SU-DHL-6 (cell line): Measurements from ENCODE around the gene TRIP6.

Experiments used
- H2AFZ ChIP-seq: fragments of 200-600 bp; sonication (generic); 2 replicates; pipeline ENCODE4 v1.6.1; 2014; ENCODE audit warnings: low read depth, mild to moderate bottlenecking, moderate library complexity, mixed read lengths, antibody characterized with exemption, low read length; ENCODE audit not compliant: severe bottlenecking
- H3F3A ChIP-seq: fragments of 200-600 bp; shearing (Covaris generic); 2 replicates; pipeline ENCODE4 v1.6.0; 2016; ENCODE audit warnings: antibody characterized with exemption, mild to moderate bottlenecking; ENCODE audit not compliant: insufficient read depth
- H3K27ac ChIP-seq: fragments of 200-600 bp; sonication (generic); 2 replicates; pipeline ENCODE4 v1.5.1; 2016; ENCODE audit warnings: low read depth, mild to moderate bottlenecking, low read length, moderate library complexity, mixed read lengths
- H3K27me3 ChIP-seq: fragments of 200-600 bp; sonication (generic), shearing (Covaris generic); 2 replicates; pipeline ENCODE4 v1.6.0; 2014; ENCODE audit warnings: mild to moderate bottlenecking, low read length
- H3K36me3 ChIP-seq: fragments of 200-600 bp; sonication (generic); 2 replicates; pipeline ENCODE4 v1.6.1; 2014; ENCODE audit warnings: mild to moderate bottlenecking, low read length, mixed read lengths
- H3K4me2 ChIP-seq: fragments of 300-600, 200-600 bp; shearing (Covaris generic), sonication (generic); 2 replicates; pipeline ENCODE4 v1.6.0; 2014; ENCODE audit warnings: low read length, low read depth, mild to moderate bottlenecking; ENCODE audit not compliant: poor library complexity, severe bottlenecking
- H3K4me3 ChIP-seq: fragments of 200-600 bp; sonication (generic); 2 replicates; pipeline ENCODE4 v1.5.1; 2014; ENCODE audit warnings: antibody characterized with exemption, low read length, mild to moderate bottlenecking, mixed read lengths; ENCODE audit not compliant: insufficient read depth, poor library complexity, severe bottlenecking
- H3K79me2 ChIP-seq: fragments of 200-600 bp; sonication (generic); 2 replicates; pipeline ENCODE4 v1.6.1; 2014; ENCODE audit warnings: mild to moderate bottlenecking, low read length, moderate library complexity; ENCODE audit not compliant: insufficient read depth
- H3K9ac ChIP-seq: fragments of 200-600 bp; sonication (generic); 2 replicates; pipeline ENCODE4 v1.7.0; 2014; ENCODE audit warnings: mild to moderate bottlenecking, low read length
- H3K9me2 ChIP-seq: fragments of 200-600 bp; sonication (generic); replicated peaks from 2 replicates; pipeline ENCODE4 v1.6.1; 2014; ENCODE audit warnings: low read length; ENCODE audit not compliant: insufficient read depth
- H3K9me3 ChIP-seq: fragments of 200-600 bp; sonication (generic); 2 replicates; pipeline ENCODE4 v1.6.1; 2014; ENCODE audit warnings: low read length, mixed read lengths; ENCODE audit not compliant: insufficient read depth
- H4K20me1 ChIP-seq: fragments of 200-600 bp; sonication (generic); 2 replicates; pipeline ENCODE4 v1.6.1; 2014; ENCODE audit warnings: low read depth, mild to moderate bottlenecking, antibody characterized with exemption, low read length, moderate library complexity, mixed read lengths
- EZH2phosphoT487 ChIP-seq: fragments of 200-600 bp; sonication (generic), shearing (Covaris generic); conservative IDR thresholded peaks from 2 replicates; pipeline ENCODE4 v1.6.1; 2018; ENCODE audit warnings: mild to moderate bottlenecking, antibody characterized with exemption, low read length, moderate library complexity, mixed read lengths
- TF ChIP-seq, protein P1 (sequence below): fragments of 200-600 bp; sonication (generic); IDR thresholded peaks from one replicate; pipeline ENCODE4 v1.5.1; 2017; ENCODE audit warnings: antibody characterized with exemption, mild to moderate bottlenecking, low read length, moderate library complexity; ENCODE audit not compliant: insufficient read depth, poor library complexity, severe bottlenecking

TRIP6 gene

DNA sequence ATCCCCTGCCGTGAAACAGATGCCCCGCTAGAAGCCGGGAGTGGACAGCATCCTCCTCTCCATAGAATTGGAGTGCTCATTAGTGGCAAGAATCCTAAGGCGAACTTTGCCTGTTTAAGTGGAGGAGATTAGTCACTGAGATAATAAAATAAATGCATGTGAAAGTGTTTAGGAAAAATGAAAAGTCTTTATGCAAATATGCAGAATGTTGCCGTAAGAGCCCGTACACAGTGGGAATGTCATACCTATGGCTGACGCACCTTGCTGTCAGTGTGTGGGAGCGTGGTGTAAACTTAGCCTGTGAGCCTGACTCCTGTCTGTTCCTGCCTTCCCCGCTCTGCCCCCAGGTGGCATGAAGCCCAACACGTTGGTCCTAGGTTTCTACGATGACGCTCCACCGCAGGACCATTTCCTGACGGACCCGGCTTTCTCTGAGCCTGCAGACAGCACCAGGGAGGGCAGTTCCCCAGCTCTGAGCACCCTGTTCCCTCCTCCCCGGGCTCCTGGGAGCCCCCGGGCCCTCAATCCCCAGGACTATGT lies 1.7 kb upstream of the TRIP6 start:
- 0 out of 2 replicates have a peak, but pooled peaks cover 8% of the 10 kb centered on the region for H3F3A ChIP-seq

DNA sequence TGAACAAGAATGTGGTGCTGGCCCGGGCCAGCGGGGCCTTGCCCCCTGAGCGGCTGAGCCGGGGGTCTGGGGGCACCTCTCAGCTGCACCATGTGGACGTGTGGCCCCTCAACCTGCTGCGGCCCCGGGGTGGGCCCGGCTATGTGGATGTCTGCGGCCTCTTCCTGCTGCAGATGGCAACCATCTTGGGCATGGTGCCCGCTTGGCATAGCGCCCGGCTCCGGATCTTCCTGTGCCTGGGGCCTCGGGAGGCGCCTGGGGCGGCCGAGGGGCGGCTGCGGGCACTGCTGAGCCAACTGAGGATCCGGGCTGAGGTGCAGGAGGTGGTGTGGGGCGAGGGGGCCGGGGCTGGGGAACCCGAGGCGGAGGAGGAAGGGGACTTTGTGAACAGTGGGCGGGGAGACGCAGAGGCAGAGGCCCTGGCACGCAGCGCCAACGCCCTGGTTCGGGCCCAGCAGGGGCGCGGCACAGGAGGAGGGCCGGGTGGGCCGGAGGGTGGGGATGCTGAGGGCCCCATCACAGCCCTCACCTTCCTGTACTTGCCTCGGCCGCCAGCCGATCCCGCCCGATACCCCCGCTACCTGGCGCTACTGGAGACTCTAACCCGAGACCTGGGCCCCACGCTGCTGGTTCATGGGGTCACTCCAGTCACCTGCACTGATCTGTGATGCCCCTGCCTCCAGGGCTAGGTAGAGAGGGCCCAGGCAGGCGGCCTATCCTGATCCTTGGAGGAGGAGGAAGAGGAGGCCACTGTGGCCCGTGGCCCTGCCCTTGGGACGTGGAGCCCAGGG lies 1.1 kb upstream of the TRIP6 start:
- Histone ChIP-seq H3K36me3 (no peaks in the 10 kb centered on the region), H3K9me3 (no peaks in the 10 kb centered on the region), H3F3A (0 out of 2 replicates have a peak, but pooled peaks cover 8% of the 10 kb centered on the region), H4K20me1 (no peaks in the 10 kb centered on the region), H3K27ac (no peak overlapping the region), H3K27me3 (no peaks in the 10 kb centered on the region), H3K9ac (peak overlapping the region; percentile 72; the same call in 1 of the 2 replicates), H3K4me3 (no peak overlapping the region), H3K79me2 (no peaks in the 10 kb centered on the region), H2AFZ (no peak overlapping the region), H3K9me2 (no peaks in the 10 kb centered on the region), H3K4me2 (no peak overlapping the region)
- TF ChIP-seq EZH2phosphoT487 = no peak
- TF ChIP-seq, protein P1, sequence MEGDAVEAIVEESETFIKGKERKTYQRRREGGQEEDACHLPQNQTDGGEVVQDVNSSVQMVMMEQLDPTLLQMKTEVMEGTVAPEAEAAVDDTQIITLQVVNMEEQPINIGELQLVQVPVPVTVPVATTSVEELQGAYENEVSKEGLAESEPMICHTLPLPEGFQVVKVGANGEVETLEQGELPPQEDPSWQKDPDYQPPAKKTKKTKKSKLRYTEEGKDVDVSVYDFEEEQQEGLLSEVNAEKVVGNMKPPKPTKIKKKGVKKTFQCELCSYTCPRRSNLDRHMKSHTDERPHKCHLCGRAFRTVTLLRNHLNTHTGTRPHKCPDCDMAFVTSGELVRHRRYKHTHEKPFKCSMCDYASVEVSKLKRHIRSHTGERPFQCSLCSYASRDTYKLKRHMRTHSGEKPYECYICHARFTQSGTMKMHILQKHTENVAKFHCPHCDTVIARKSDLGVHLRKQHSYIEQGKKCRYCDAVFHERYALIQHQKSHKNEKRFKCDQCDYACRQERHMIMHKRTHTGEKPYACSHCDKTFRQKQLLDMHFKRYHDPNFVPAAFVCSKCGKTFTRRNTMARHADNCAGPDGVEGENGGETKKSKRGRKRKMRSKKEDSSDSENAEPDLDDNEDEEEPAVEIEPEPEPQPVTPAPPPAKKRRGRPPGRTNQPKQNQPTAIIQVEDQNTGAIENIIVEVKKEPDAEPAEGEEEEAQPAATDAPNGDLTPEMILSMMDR = no peak

More for the DNA sequence above, 1.7 kb upstream of the TRIP6 start:
- no peak for TF ChIP-seq EZH2phosphoT487
- TF ChIP-seq, protein P1 = no peak
- no peak overlapping the region for H3K9ac ChIP-seq
- H3K36me3 ChIP-seq = no peaks in the 10 kb centered on the region
- no peaks in the 10 kb centered on the region for H3K9me3 ChIP-seq
- H3K27ac ChIP-seq = no peak overlapping the region
- H3K79me2 ChIP-seq = no peaks in the 10 kb centered on the region
- H3K27me3 ChIP-seq = no peaks in the 10 kb centered on the region
- no peaks in the 10 kb centered on the region for H3K9me2 ChIP-seq
- H2AFZ ChIP-seq = no peak overlapping the region
- no peak overlapping the region for H3K4me3 ChIP-seq
- no peaks in the 10 kb centered on the region for H4K20me1 ChIP-seq
- H3K4me2 ChIP-seq = no peak overlapping the region

DNA sequence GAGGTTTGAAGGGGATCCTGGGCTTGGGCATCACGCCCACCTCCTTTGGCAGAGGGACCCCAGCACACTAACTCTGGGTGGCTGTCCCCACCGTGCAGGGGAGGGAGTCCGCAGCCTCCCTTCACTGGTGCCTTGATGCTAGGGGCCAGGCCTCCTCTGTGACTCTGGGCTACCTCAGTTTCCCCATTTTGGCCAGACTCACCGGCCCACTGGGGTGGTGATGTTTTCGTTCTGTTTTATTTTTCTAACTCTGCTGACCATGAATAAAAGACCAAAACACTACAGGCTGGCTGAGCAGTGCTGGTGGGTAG lies 503 bp upstream of the TRIP6 start:
- Histone ChIP-seq H3K79me2 (no peaks in the 10 kb centered on the region), H3K9me3 (no peaks in the 10 kb centered on the region), H3K4me2 (peak overlapping the region; percentile 56), H4K20me1 (no peaks in the 10 kb centered on the region), H3K36me3 (no peaks in the 10 kb centered on the region), H3K4me3 (peak overlapping the region; percentile 55), H3K9ac (peak overlapping the region; percentile 72), H3F3A (0 out of 2 replicates have a peak, but pooled peaks cover 8% of the 10 kb centered on the region), H3K27ac (peak overlapping the region; percentile 49; the same call in 1 of the 2 replicates), H2AFZ (peak overlapping the region; percentile 57), H3K9me2 (no peaks in the 10 kb centered on the region), H3K27me3 (no peaks in the 10 kb centered on the region)
- no peak for TF ChIP-seq EZH2phosphoT487
- TF ChIP-seq, protein P1 = no peak
